ENCODE measurements around the gene MINDY4B.

Gene MINDY4B

GRCh38 chr3:150905339-150905738 lies at the start of gene MINDY4B:
Gene MINDY4B (minus strand): TSS chr3:150905439. CDS start chr3:150905439, 0 bp downstream.
- no peak for DNase-seq

- no peak for DNase-seq
These were observed 46.7 kb upstream of the MINDY4B start for GRCh38 chr3:150951923-150952322.

GRCh38 chr3:150945226-150946032 lies 40.2 kb upstream of the MINDY4B start:
- DNase-seq, result no peak

- DNase-seq, result no peak
These were observed 37.0 kb upstream of the MINDY4B start for GRCh38 chr3:150942221-150942620.

- DNase-seq, result no peak
These were observed 31.5 kb upstream of the MINDY4B start for GRCh38 chr3:150936693-150937092.

GRCh38 chr3:150933473-150933995 lies 28.3 kb upstream of the MINDY4B start:
- no peak for DNase-seq

GRCh38 chr3:150931745-150932144 lies 26.5 kb upstream of the MINDY4B start:
- DNase-seq, result no peak

- no peak for DNase-seq
These were observed 25.6 kb upstream of the MINDY4B start for GRCh38 chr3:150930839-150931238.

GRCh38 chr3:150928234-150928633 lies 23.0 kb upstream of the MINDY4B start:
- DNase-seq, result no peak

- no peak for DNase-seq
These were observed 21.1 kb upstream of the MINDY4B start for GRCh38 chr3:150926328-150926727.

GRCh38 chr3:150925751-150926201 lies 20.5 kb upstream of the MINDY4B start:
- peak; percentile 78 for DNase-seq

GRCh38 chr3:150922611-150923010 lies 17.4 kb upstream of the MINDY4B start:
- no peak for DNase-seq

GRCh38 chr3:150921209-150921608 lies 16.0 kb upstream of the MINDY4B start:
- DNase-seq, result no peak

GRCh38 chr3:150920236-150920635 lies 15.0 kb upstream of the MINDY4B start:
- DNase-seq, result no peak

GRCh38 chr3:150917951-150918350 lies 12.7 kb upstream of the MINDY4B start:
- DNase-seq, result no peak

GRCh38 chr3:150913133-150913922 lies 8.1 kb upstream of the MINDY4B start:
- no peak for DNase-seq

- no peak for DNase-seq
These were observed 7.3 kb upstream of the MINDY4B start for GRCh38 chr3:150912501-150912900.

- no peak for DNase-seq
These were observed 6.5 kb upstream of the MINDY4B start for GRCh38 chr3:150911771-150912170.

- DNase-seq, result no peak
These were observed 1.2 kb upstream of the MINDY4B start for GRCh38 chr3:150906461-150906860.

GRCh38 chr3:150905746-150906145 lies 507 bp upstream of the MINDY4B start:
- DNase-seq, result no peak

GRCh38 chr3:150902988-150903387 lies 2.3 kb downstream of the MINDY4B start:
- DNase-seq, result no peak

GRCh38 chr3:150901793-150902192 lies 3.4 kb downstream of the MINDY4B start:
- DNase-seq, result no peak

GRCh38 chr3:150899141-150899540 lies 6.1 kb downstream of the MINDY4B start:
- DNase-seq, result no peak

All from NCI-H774 (cell line).